SU-DHL-6 (cell line): ENCODE measurements around the gene ZNF423.

Experiments used
- H2AFZ ChIP-seq: fragments of 200-600 bp; sonication (generic); 2 replicates; pipeline ENCODE4 v1.6.1; 2014; ENCODE audit warnings: low read depth, mild to moderate bottlenecking, moderate library complexity, mixed read lengths, antibody characterized with exemption, low read length; ENCODE audit not compliant: severe bottlenecking
- H3F3A ChIP-seq: fragments of 200-600 bp; shearing (Covaris generic); 2 replicates; pipeline ENCODE4 v1.6.0; 2016; ENCODE audit warnings: antibody characterized with exemption, mild to moderate bottlenecking; ENCODE audit not compliant: insufficient read depth
- H3K27ac ChIP-seq: fragments of 200-600 bp; sonication (generic); 2 replicates; pipeline ENCODE4 v1.5.1; 2016; ENCODE audit warnings: low read depth, mild to moderate bottlenecking, low read length, moderate library complexity, mixed read lengths
- H3K27me3 ChIP-seq: fragments of 200-600 bp; sonication (generic), shearing (Covaris generic); 2 replicates; pipeline ENCODE4 v1.6.0; 2014; ENCODE audit warnings: mild to moderate bottlenecking, low read length
- H3K36me3 ChIP-seq: fragments of 200-600 bp; sonication (generic); 2 replicates; pipeline ENCODE4 v1.6.1; 2014; ENCODE audit warnings: mild to moderate bottlenecking, low read length, mixed read lengths
- H3K4me2 ChIP-seq: fragments of 300-600, 200-600 bp; shearing (Covaris generic), sonication (generic); 2 replicates; pipeline ENCODE4 v1.6.0; 2014; ENCODE audit warnings: low read length, low read depth, mild to moderate bottlenecking; ENCODE audit not compliant: poor library complexity, severe bottlenecking
- H3K4me3 ChIP-seq: fragments of 200-600 bp; sonication (generic); 2 replicates; pipeline ENCODE4 v1.5.1; 2014; ENCODE audit warnings: antibody characterized with exemption, low read length, mild to moderate bottlenecking, mixed read lengths; ENCODE audit not compliant: insufficient read depth, poor library complexity, severe bottlenecking
- H3K79me2 ChIP-seq: fragments of 200-600 bp; sonication (generic); 2 replicates; pipeline ENCODE4 v1.6.1; 2014; ENCODE audit warnings: mild to moderate bottlenecking, low read length, moderate library complexity; ENCODE audit not compliant: insufficient read depth
- H3K9ac ChIP-seq: fragments of 200-600 bp; sonication (generic); 2 replicates; pipeline ENCODE4 v1.7.0; 2014; ENCODE audit warnings: mild to moderate bottlenecking, low read length
- H3K9me2 ChIP-seq: fragments of 200-600 bp; sonication (generic); replicated peaks from 2 replicates; pipeline ENCODE4 v1.6.1; 2014; ENCODE audit warnings: low read length; ENCODE audit not compliant: insufficient read depth
- H3K9me3 ChIP-seq: fragments of 200-600 bp; sonication (generic); 2 replicates; pipeline ENCODE4 v1.6.1; 2014; ENCODE audit warnings: low read length, mixed read lengths; ENCODE audit not compliant: insufficient read depth
- H4K20me1 ChIP-seq: fragments of 200-600 bp; sonication (generic); 2 replicates; pipeline ENCODE4 v1.6.1; 2014; ENCODE audit warnings: low read depth, mild to moderate bottlenecking, antibody characterized with exemption, low read length, moderate library complexity, mixed read lengths
- EZH2phosphoT487 ChIP-seq: fragments of 200-600 bp; sonication (generic), shearing (Covaris generic); conservative IDR thresholded peaks from 2 replicates; pipeline ENCODE4 v1.6.1; 2018; ENCODE audit warnings: mild to moderate bottlenecking, antibody characterized with exemption, low read length, moderate library complexity, mixed read lengths
- TF ChIP-seq, protein P1 (sequence below): fragments of 200-600 bp; sonication (generic); IDR thresholded peaks from one replicate; pipeline ENCODE4 v1.5.1; 2017; ENCODE audit warnings: antibody characterized with exemption, mild to moderate bottlenecking, low read length, moderate library complexity; ENCODE audit not compliant: insufficient read depth, poor library complexity, severe bottlenecking

ZNF423 gene

DNA sequence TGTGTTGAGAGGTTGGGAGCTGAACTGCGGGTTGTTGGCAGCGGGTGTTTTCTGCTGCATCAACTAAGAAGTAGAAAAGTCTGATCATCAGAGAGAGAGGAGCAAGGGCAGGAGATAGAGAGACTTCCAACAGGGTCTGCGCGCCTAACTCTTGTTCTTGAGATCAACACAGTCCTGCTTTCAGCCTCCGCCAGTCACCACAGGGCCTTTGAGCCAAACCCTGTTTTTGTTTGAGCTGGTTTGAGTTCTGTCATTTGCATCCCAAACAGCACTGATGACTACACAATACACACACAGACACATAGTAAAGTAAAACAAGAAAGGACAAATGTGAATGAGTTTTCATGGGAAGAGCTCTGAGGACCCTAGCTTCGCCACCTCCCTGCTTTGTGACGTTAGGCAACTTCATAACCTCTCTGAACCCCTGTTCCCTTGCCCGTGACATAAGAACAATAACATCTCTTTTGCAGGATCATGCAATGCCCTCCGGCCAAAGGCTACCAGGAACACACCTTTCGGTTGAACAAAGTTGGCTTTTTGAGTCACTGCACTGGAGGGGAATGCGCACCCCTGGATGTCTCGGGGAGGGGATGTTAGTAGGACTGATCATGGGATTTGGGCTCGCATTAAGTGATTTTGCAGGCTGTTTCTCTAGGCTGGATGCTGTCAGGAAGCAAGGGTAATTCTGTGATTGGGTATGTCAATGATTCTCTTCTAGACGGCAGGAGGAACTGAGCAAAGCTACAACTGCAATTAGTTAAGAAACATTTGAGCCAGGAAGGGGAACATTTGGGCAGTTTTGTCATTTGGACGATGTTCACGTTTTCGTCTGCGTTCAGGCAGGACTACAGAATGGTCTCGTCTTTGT is 390.0 kb downstream of the ZNF423 start:
- Histone ChIP-seq H3K9me2 (no peaks in the 10 kb centered on the region), H3K27ac (no peak overlapping the region), H2AFZ (no peak overlapping the region), H3K4me2 (no peak overlapping the region), H3K79me2 (no peaks in the 10 kb centered on the region), H3K4me3 (no peak overlapping the region), H3K36me3 (no peaks in the 10 kb centered on the region), H3F3A (peaks cover 13% of the 10 kb centered on the region; the same call in 1 of the 2 replicates), H3K9ac (no peak overlapping the region), H4K20me1 (no peaks in the 10 kb centered on the region), H3K27me3 (no peaks in the 10 kb centered on the region), H3K9me3 (no peaks in the 10 kb centered on the region)
- TF ChIP-seq EZH2phosphoT487 = no peak

DNA sequence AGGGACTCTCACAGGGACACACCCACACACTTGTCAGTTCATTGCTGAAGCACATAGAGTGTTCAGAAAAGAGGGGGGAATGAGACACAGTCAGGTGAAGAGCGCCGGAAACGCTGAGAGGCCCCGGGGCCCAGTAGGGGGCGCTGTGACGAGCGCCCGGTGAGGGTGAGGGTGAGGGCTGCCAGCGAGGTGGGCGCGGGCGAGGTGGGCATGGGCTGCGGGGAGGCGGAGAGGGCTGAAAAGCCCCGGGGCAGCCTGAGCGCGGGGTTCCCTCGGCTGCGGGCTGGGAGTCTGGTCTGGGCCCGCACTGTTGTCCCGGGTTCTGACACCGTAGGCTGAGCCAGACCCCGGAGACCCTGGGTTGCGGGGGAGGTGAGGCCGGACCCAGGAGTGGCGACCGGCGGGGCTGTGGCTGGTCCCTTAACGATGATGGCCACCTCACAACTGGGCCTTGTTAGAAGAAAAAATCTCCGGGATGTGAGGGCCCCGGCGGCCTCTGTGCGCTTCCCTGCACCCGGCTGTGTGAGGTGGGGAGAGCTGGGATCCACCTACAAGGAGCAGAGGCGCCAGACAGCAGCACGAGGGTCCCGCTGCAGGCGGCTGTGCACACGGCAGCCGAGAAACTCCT is 390.9 kb downstream of the ZNF423 start:
- Histone ChIP-seq H3F3A (peaks cover 13% of the 10 kb centered on the region; the same call in 1 of the 2 replicates), H4K20me1 (no peaks in the 10 kb centered on the region), H3K4me3 (no peak overlapping the region), H3K4me2 (no peak overlapping the region), H3K9me3 (no peaks in the 10 kb centered on the region), H2AFZ (no peak overlapping the region), H3K27ac (no peak overlapping the region), H3K79me2 (no peaks in the 10 kb centered on the region), H3K27me3 (no peaks in the 10 kb centered on the region), H3K9ac (no peak overlapping the region), H3K9me2 (no peaks in the 10 kb centered on the region), H3K36me3 (no peaks in the 10 kb centered on the region)
- no peak for TF ChIP-seq EZH2phosphoT487
- TF ChIP-seq, protein P1, sequence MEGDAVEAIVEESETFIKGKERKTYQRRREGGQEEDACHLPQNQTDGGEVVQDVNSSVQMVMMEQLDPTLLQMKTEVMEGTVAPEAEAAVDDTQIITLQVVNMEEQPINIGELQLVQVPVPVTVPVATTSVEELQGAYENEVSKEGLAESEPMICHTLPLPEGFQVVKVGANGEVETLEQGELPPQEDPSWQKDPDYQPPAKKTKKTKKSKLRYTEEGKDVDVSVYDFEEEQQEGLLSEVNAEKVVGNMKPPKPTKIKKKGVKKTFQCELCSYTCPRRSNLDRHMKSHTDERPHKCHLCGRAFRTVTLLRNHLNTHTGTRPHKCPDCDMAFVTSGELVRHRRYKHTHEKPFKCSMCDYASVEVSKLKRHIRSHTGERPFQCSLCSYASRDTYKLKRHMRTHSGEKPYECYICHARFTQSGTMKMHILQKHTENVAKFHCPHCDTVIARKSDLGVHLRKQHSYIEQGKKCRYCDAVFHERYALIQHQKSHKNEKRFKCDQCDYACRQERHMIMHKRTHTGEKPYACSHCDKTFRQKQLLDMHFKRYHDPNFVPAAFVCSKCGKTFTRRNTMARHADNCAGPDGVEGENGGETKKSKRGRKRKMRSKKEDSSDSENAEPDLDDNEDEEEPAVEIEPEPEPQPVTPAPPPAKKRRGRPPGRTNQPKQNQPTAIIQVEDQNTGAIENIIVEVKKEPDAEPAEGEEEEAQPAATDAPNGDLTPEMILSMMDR = peak; percentile 39

DNA sequence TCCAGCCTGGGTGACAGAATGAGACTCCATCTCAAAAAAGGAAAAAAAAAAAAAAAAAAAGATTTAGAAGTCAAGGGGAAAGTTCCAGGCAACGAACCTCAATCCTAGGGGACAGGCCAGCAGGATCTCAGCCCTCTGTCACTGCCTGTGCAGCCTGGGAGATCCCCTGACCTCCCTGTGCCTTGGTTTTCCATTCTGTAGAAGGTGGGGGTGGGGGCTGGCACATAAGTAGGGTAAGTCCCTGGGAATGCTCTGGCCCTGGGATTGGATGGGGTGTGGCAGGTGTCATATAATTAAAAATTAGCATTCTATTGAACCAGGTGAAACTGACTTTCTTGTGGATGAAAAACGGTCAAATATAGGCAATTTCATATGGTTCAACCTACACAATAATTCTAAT is 391.8 kb downstream of the ZNF423 start:
- peak overlapping the region; percentile 55 for H3K4me2 ChIP-seq

More for the DNA sequence above, 391.8 kb downstream of the ZNF423 start:
- Histone ChIP-seq H3K27me3 (no peaks in the 10 kb centered on the region), H3K9me2 (no peaks in the 10 kb centered on the region), H3K9ac (peak overlapping the region; percentile 34), H3K27ac (peak overlapping the region; percentile 88), H2AFZ (no peak overlapping the region), H4K20me1 (no peaks in the 10 kb centered on the region), H3K36me3 (no peaks in the 10 kb centered on the region), H3K79me2 (no peaks in the 10 kb centered on the region), H3K4me3 (peak overlapping the region; percentile 7), H3F3A (peaks cover 13% of the 10 kb centered on the region; the same call in 1 of the 2 replicates), H3K9me3 (no peaks in the 10 kb centered on the region)
- TF ChIP-seq EZH2phosphoT487 = no peak
- TF ChIP-seq, protein P1 = no peak
